BE2C (cell line): ENCODE results near the gene KLC1. TPM values are rescaled to one million over a fixed set of nuclear protein-coding genes. Genes with fewer than 3 reads are reported as not detected.

Experiments used
- DNase-seq: peaks from one replicate; pipeline ENCODE4 v3.0.0-alpha.2; 2020
- H3K27me3 ChIP-seq: fragments of 250-450 bp; sonication (Bioruptor Pico); 2 replicates; pipeline ENCODE4 v1.5.1; 2020; ENCODE audit warnings: mild to moderate bottlenecking
- H3K36me3 ChIP-seq: fragments of 250-450 bp; sonication (Bioruptor Pico); 2 replicates; pipeline ENCODE4 v1.5.1; 2020; ENCODE audit warnings: mild to moderate bottlenecking
- H3K4me1 ChIP-seq: fragments of 250-450 bp; sonication (Bioruptor Pico); 2 replicates; pipeline ENCODE4 v1.5.1; 2020
- H3K4me3 ChIP-seq: 2 replicates; pipeline ENCODE4 v1.5.1; 2011; ENCODE audit warnings: low read depth, low read length
- H3K9me3 ChIP-seq: fragments of 250-450 bp; sonication (Bioruptor Pico); 2 replicates; pipeline ENCODE4 v1.5.1; 2020
- CTCF ChIP-seq: IDR thresholded peaks from 2 replicates; pipeline ENCODE4 v1.5.1; 2012; ENCODE audit warnings: mild to moderate bottlenecking, low read depth, low read length
- polyA plus RNA-seq: library from polyadenylated mRNA; unstranded; fragments of >200 nt; gene quantifications from one replicate; pipeline ENCODE4 v1.2.1, GENCODE V29; 2012; ENCODE audit warnings: low read depth, missing spikeins; ENCODE audit not compliant: insufficient read length, insufficient read depth

The KLC1 gene
- polyA plus RNA-seq, result 184 TPM

GRCh38 chr14:103628684-103629502 lies at the start of gene KLC1:
KLC1 (plus strand) TSS chr14:103629211; CDS start chr14:103654565, 25,354 bp downstream.
- Histone ChIP-seq H3K4me3 (peak within 1 kb of the TSS; percentile 92), H3K27me3 (no peaks in the 10 kb centered on the region), H3K4me1 (peaks cover 9% of the 10 kb centered on the region), H3K9me3 (no peaks in the 10 kb centered on the region), H3K36me3 (peaks cover 3% of the 10 kb centered on the region)
- no peak for TF ChIP-seq CTCF
- peak; percentile 86 for DNase-seq

GRCh38 chr14:103581206-103581605 lies 47.8 kb upstream of the KLC1 start:
- no peaks in the 10 kb centered on the region for H3K9me3 ChIP-seq
- H3K36me3 ChIP-seq, result peaks cover 14% of the 10 kb centered on the region
- H3K4me3 ChIP-seq, result no peak overlapping the region
- DNase-seq, result no peak
- H3K27me3 ChIP-seq, result no peaks in the 10 kb centered on the region
- H3K4me1 ChIP-seq, result no peaks in the 10 kb centered on the region
- no peak for TF ChIP-seq CTCF

- H3K4me3 ChIP-seq, result no peak overlapping the region
- H3K27me3 ChIP-seq, result no peaks in the 10 kb centered on the region
- H3K36me3 ChIP-seq, result peaks cover 13% of the 10 kb centered on the region
- no peak for DNase-seq
- TF ChIP-seq CTCF, result no peak
- H3K4me1 ChIP-seq, result no peaks in the 10 kb centered on the region
- no peaks in the 10 kb centered on the region for H3K9me3 ChIP-seq
These were observed 46.9 kb upstream of the KLC1 start for GRCh38 chr14:103581954-103582703.

- peaks cover 5% of the 10 kb centered on the region; the same call in 1 of the 2 replicates for H3K36me3 ChIP-seq
- H3K4me3 ChIP-seq, result no peak overlapping the region
- H3K4me1 ChIP-seq, result no peaks in the 10 kb centered on the region
- H3K9me3 ChIP-seq, result no peaks in the 10 kb centered on the region
- TF ChIP-seq CTCF, result no peak
- H3K27me3 ChIP-seq, result no peaks in the 10 kb centered on the region
- DNase-seq, result no peak
These were observed 44.6 kb upstream of the KLC1 start for GRCh38 chr14:103584326-103584915.

- Histone ChIP-seq H3K4me3 (no peak overlapping the region), H3K4me1 (peaks cover 12% of the 10 kb centered on the region), H3K9me3 (no peaks in the 10 kb centered on the region), H3K36me3 (peaks cover 14% of the 10 kb centered on the region; the same call in 1 of the 2 replicates), H3K27me3 (no peaks in the 10 kb centered on the region)
- TF ChIP-seq CTCF, result no peak
- no peak for DNase-seq
These were observed 35.4 kb upstream of the KLC1 start for GRCh38 chr14:103593577-103593976.
